NB4 (cell line): ENCODE data around the gene GBF1.

ENCODE experiments used
- MAX ChIP-seq: IDR thresholded peaks from 2 replicates; pipeline ENCODE4 v1.6.1; 2011; ENCODE audit warnings: low read depth, low read length
- MYC ChIP-seq: IDR thresholded peaks from 2 replicates; pipeline ENCODE4 v1.6.1; 2011; ENCODE audit warnings: low read depth, low read length
- POLR2A ChIP-seq: IDR thresholded peaks from 2 replicates; pipeline ENCODE4 v1.6.1; 2011; ENCODE audit warnings: mild to moderate bottlenecking; ENCODE audit not compliant: insufficient read length; ENCODE audit errors: extremely low read depth
- TF ChIP-seq, protein P1 (sequence below): IDR thresholded peaks from one replicate; pipeline ENCODE4 v1.5.1; 2012; ENCODE audit warnings: low read depth, low read length

DNA sequence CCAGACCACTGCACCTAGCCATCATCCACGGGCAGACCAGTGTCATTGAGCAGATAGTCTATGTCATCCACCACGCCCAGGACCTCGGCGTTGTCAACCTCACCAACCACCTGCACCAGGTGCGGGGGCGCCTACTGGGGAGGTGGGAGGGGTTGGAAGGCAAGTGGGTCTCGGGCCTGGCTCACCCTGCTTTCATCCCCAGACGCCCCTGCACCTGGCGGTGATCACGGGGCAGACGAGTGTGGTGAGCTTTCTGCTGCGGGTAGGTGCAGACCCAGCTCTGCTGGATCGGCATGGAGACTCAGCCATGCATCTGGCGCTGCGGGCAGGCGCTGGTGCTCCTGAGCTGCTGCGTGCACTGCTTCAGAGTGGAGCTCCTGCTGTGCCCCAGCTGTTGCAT lies 154.7 kb downstream of the GBF1 start:
- TF ChIP-seq, protein P1, sequence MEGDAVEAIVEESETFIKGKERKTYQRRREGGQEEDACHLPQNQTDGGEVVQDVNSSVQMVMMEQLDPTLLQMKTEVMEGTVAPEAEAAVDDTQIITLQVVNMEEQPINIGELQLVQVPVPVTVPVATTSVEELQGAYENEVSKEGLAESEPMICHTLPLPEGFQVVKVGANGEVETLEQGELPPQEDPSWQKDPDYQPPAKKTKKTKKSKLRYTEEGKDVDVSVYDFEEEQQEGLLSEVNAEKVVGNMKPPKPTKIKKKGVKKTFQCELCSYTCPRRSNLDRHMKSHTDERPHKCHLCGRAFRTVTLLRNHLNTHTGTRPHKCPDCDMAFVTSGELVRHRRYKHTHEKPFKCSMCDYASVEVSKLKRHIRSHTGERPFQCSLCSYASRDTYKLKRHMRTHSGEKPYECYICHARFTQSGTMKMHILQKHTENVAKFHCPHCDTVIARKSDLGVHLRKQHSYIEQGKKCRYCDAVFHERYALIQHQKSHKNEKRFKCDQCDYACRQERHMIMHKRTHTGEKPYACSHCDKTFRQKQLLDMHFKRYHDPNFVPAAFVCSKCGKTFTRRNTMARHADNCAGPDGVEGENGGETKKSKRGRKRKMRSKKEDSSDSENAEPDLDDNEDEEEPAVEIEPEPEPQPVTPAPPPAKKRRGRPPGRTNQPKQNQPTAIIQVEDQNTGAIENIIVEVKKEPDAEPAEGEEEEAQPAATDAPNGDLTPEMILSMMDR, result no peak
- TF ChIP-seq POLR2A, result no peak
- TF ChIP-seq MYC, result no peak
- TF ChIP-seq MAX, result no peak
